NCI-H2171 treated with DMSO at 0.1 percent for 48 hours (cell line): ENCODE data around the gene RNASE1.
A peak's percentile ranks its signal among the peaks of the same experiment; 100 is the strongest.
"Not testable (repeated sequence)": the region's sequence is repeated elsewhere in the genome, so short reads cannot be mapped to it uniquely, and the experiment has no call there.

ENCODE experiments used
- DNase-seq: peaks from one replicate; lab custom pipeline; 2025; lab: John Stamatoyannopoulos, UW

RNASE1 gene

DNA sequence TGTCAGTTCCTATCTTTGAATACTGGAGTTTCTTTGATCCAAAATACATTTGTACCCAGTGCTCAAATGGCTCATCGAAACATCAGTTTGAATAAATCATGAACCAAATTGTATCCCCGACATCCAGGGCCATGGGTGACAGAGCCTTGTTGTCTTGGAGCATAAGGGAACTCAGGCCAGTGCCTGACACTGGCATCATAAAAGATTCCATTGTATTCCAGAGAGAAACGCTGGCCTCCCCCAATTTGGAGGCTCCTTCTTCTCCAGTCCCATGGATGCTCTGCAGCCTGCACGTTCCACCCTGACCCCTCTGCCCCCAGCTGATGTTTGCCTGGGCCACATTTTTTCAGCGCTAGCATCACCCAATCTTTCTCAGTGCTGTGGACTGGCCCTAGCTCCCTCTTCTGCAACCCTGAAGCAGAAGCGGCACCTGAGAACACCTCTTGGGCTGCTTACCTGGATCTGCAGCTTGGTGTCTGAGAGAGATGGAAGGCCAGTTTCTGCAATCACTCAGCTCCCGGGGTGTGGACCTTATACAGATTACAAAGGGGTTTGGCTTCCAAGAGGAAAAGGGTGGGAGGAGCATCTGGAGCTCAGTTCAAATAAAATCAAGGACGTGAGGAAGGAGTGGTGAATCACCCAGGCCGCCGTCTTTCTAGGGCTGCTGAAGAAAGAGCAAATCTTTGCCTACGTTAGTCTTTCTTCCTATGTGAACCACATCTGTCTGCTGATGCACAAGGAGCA is at the start of gene RNASE1:
Gene RNASE1 (minus strand): TSS at position 504 of the 744 bp plus-strand sequence. CDS start 776 bp downstream, outside the sequence.
- no peak for DNase-seq

DNA sequence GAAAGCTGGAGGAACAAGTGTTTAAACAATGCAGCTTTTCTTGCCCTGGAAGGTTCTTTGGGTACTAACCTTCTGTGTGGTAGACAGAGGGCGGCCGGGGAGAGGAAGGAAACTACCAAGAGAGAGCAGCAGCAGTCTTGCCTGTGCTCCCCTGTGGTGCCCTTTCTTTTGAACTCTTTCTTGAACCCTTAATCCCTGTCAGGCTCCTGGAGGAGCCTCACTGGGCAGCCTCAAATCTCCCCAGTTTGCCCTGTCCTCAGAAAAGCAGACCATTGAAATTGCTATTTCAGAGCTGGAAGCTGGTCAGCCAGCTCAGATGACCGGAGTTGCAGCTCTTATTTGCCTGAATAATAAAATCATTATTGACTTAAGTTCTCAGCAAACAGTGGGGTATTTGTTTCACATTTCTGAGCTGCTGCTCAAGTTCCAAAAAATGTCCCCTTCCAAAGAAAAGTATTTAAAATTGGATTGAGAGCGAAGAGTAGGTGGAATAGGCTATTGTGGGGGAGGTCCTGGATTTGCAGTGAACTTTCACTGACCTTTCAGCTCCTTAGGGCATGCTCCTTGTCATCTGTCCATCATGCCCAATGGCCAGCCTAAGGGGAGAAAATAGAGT is 46.4 kb upstream of the RNASE1 start:
- no peak for DNase-seq

DNA sequence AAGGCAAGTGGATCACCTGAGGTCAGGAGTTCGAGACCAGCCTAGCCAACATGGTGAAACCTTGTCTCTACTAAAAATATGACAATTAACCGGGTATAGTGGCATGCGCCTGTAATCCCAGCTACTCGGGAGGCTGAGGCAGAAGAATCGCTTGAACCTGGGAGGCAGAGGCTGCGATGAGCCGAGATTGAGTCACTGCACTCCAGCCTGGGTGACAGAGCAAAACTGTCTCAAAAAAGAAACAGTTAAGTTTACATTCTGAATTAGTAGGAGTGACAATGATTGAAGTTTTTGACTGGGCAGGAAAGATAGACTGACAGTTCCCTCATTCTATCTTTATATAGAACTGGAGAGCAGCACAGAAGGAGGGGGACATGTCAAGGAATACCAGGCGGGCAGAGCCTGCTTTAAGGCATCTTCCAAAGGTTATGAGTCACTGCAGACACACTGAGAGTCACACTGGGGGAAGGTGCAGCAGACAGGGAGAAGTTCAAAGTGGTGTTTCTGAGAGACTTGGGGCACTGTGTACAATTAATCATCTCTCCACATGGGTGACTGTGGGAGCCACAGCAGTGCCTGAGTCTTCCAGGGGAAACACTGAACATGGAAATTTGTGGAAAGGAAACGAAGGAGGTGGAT is 45.8 kb upstream of the RNASE1 start:
- no peak for DNase-seq

DNA sequence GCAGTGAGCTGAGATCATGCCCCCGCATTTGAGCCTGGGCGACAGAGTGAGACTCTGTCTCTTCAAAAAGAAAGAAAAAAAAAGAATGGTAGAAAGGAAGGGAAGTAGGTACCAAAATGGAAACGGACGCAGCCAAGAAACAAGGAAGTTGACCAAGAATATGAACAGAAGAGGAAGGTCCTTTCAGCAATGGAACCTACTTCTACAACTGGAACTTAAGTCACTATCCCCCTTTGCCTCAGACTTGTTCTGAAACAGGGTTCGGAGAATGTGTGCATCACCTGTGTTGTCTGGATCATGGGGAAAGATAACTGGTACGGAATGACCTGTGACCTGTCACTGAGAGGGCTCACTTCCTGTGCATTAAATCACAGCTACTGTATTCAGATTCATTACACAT is 43.9 kb upstream of the RNASE1 start:
- no peak for DNase-seq

DNA sequence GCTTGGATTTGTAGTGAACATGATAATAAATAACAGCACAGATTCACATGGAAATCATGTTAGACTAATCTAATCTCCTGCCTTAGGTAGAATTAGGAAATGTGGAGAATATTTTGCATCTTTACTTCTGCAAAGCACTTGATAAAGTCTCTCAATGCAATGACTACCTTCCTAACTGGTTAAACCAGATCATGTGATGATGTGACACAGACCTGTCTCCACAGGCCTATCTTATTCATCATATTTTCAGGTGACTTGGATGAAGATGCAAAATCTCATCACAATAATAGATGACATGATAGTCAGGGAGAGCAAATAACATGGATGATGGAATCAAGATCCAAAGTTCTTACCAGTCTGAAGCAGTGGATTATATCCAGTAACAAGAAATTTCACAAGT is 38.5 kb upstream of the RNASE1 start:
- DNase-seq = no peak

DNA sequence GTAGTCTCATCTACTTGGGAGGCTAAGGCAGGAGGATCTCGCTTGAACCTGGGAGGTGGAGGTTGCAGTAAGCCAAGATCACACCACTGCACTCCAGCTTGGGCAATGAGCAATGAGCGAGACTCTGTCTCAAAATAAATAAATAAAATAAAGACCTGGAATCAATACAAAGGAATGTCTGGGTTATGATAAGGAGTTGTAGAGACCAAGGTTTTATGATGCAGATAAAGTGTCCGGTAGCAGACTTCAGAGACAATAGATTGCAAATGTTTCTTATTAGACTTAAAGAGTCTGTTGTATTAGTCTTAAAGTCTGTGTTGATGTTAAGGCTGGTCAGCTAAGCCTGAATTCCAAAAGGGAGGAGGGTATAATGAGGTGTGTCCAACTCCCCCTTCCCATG is 35.2 kb upstream of the RNASE1 start:
- no peak for DNase-seq

DNA sequence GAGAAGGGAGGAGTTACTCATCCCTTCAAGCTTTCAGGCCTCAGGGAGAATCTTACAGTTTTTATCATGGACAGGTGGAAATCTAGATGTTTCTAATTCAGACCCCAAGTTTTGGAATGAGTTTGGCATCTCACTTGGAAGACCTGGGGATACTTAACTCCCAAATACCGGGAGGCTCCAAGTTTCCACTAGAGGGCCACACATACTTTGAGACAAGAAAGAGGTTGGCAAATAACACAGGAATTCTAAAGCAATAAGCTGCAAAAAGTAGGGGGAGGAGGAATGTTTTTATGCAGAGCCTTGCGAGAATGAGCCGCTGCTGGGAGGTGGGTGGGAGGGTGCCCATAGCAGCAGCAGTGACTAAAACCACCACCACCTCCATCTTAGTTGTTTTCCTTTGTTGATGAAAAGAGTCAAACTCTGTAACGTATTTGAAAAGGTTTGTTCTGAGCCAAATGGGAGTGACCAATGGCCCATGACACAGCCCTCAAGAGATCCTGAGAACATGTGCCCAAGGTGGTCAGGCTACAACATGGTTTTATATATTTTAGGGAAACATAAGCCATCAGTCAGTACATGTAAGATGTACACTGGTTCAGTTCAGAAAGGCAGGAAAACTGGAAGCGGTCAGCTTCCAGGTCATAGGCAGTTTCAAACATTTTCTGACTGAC is 34.2 kb upstream of the RNASE1 start:
- DNase-seq = no peak

DNA sequence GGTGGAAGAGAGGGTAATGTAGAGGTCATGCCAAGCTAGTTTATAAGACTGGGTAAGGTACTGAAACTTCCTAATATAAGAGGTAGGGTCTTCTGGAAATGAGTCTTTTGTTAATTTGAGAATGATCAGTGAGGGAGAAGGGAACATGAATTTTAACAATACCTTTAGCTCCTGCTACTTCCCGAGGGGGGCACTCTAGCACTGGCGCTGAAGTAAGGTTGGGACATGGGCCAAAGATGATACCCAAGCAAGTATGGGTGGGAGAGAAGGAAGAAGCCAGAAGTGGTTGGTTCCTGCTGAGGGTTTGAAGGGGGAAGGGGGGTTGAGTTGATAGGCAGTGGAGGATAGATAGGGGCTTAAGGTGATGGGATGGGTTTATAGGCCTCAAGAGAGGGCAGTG is 32.3 kb upstream of the RNASE1 start:
- DNase-seq = no peak

DNA sequence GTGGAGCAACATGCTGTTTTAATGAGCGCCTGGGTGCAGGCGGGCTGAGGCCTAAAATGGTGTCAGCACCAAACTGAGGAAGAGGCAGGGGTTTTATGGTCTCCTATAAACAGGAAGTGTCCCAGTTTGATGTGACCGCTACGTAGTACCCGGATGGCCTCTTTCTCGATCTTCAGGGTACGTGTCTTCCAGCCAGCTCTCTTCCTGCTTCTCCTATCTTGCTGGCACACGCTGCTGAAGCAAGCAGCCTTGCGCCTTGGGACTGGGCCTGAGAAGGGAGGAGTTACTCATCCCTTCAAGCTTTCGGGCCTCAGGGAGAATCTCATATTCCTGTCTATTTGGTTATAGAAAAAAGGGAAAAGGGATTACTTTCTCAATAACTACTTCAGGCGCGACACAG is 28.2 kb upstream of the RNASE1 start:
- no peak for DNase-seq

DNA sequence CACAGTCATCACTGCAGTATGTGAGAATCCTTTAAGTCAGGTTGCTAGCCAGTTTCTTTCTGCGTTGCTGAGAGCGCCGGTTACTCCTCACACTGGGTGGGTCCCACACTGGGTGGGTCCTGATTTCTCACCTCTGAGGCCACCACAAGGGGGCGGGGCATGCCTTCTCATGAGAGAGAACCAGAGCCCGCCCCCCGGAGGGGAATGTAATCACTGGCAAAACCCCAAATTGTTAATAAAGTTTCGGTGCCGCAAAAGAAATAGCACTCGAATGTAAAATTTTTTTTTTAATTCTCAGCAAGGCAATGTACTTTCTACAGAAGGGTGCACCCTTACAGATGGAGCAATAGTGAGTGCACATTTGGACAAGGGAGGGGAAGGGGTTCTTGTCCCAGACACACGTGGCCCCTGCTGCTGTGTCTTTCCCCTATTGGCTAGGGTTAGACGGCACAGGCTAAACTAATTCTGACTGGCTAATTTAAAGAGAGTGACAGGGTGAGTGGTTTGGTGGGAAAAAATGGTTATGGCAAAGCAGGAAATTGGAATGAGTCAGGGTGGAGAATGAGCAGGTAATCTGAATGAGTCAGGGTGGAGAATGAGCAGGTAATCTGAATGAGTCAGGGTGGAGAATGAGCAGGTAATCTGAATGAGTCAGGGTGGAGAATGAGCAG is 25.5 kb upstream of the RNASE1 start:
- DNase-seq = not testable (repeated sequence)

DNA sequence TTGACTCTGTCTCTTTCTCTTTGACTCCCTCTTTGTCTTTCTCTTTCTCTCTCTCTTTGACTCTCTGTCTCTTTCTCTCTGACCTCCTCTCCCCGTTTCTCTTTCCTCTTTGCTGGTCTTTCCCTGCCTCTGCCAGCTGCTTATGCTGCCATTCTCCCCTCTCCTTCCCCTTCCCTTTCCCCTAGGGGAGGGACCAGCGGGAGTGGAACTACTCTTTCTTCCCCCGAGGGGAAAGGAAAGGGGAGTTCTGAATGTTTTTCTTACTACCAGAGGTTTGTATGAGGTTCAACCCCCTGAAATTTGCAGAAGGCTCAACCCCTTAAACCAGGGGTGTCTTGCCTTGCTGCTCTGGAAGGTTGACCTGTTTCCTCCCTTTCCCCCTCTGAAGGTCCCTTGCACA is 24.7 kb upstream of the RNASE1 start:
- DNase-seq = no peak

DNA sequence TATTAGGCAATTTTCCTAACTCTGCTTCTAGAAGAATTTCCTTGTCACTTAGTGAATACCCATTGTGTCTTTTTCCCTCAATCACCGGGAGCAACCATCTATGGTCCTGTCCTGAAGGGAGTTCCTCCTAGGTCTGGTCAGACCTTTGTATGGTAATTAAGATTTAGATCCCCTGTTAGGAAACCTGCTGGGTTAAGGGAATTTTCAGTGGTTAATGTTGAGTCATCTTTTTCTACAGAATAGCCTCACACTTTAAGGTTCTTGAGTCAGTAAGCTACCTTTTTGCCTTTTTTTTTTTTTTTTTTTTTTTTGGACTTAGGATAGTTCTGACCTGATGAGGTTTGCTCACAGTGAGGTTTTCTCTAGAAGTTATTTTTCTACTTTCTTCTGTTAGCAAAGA is 24.0 kb upstream of the RNASE1 start:
- not testable (repeated sequence) for DNase-seq

DNA sequence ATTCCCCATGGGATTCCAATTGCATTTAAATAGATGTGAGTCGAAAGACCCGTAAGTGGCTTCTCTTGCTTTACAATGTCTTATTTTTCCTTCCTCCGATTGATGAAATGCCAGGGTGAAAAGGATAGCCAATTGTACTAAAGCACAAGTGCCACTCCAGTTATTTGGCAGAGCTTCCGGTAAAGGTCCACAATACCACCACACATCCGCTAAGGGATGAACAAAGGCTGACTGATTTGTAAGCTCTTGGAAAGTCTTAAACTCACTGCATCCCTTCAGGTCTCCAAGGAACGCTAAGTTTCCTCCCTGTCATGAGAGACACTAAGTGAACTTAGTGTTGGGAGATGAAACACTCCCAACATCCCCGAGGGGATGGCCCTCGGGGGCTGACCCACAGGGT is 21.2 kb upstream of the RNASE1 start:
- no peak for DNase-seq

DNA sequence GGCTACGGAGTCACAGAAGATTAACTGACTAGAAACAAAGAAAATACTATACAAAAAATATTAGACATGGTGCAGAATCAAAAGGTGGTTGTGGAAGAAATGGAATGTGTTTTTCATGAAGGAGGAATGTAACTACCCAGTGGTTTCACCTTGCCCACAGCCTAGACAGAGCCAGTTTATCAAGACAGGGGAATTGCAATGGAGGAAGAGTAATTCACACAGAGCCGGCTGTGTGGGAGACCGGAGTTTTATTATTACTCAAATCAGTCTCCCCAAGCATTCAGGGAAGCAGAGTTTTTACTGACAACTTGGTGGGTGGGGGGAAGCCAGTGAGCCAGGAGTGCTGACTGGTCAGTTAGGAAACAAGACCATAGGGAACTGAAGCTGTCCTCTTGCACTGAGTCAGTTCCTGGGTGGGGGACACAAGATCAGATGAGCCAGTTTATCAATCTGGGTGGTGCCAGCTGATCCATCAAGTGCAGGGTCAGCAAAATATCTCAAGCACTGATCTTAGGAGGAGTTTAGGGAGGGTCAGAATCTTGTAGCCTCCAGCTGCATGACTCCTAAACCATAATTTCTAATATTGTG is 19.0 kb upstream of the RNASE1 start:
- DNase-seq = not testable (repeated sequence)

DNA sequence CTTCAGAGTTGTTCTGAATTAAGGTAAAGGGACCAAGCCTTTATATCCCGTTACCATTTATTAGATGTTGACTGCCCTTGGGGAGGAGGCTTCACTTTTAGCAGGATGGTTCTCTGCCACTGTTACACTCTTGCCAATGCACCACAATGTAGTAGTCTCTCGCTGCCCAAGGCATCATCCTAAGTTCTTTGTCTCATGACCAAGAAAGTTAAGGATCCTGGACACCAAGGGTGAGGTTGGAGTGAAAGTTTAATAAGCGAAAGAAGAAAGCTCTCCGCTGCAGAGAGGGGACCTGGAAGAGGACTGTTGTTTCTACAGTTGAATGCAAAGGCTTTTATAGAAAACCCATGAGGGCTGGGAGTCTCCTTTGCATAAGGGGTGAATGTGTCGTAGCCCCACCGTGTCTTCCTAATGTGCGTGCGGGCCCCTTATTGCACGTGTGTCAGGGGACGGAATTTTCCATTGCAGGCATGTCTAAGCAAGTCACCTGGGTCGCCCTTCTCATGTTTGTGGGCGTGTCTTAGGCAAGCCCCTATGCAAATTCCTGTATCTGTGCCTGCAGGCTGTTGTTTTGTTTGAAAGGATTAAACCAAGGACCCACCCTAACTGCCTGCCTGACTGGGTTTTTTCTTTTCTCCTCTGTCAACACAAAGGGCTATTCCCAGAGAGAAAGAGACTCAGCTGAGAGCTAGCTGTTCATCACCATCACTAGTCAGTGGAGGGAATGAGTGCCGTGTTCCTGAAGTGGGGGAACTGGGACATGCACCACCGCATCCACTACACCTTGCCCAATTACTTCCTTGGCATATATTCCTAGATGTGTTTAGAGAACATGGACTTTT is 17.6 kb upstream of the RNASE1 start:
- DNase-seq = peak; percentile 36

DNA sequence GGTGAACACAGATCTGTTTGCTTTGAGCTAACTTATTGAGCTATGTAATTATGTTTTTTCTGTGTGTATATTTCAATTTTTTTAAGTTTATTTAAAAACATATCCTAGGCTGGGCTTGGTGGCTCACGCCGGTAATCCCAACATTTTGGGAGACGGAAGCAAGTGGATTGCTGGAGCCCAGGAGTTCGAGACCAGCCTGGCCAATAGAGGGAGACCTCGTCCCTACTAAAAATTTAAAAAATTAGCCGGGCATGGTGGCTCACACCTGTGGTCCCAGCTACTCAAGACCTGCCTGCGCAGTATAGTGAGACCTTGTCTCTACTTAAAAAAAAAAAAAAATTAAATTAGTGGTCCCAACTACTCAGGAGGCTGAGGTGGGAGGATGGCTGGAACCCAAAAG is 16.2 kb upstream of the RNASE1 start:
- no peak for DNase-seq

DNA sequence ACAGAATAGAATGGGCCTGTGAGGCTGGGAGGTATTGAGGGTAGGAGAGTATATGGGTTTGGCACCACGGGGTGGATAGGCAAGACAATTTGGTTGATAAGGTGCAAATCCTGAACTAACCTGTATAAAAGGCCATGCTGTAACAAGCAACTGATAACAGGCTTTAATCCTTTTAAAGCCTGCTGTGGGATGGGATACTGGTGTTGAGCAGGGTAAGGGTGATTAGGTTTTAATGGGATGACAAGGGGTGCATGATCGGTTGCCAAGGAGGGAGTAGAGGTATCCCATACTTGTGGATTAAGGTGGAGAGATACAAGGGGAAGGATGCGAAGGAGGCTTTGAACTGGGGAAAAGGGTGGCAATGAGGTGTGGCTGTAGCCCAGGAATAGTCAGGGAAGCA is 13.3 kb upstream of the RNASE1 start:
- DNase-seq = not testable (repeated sequence)

DNA sequence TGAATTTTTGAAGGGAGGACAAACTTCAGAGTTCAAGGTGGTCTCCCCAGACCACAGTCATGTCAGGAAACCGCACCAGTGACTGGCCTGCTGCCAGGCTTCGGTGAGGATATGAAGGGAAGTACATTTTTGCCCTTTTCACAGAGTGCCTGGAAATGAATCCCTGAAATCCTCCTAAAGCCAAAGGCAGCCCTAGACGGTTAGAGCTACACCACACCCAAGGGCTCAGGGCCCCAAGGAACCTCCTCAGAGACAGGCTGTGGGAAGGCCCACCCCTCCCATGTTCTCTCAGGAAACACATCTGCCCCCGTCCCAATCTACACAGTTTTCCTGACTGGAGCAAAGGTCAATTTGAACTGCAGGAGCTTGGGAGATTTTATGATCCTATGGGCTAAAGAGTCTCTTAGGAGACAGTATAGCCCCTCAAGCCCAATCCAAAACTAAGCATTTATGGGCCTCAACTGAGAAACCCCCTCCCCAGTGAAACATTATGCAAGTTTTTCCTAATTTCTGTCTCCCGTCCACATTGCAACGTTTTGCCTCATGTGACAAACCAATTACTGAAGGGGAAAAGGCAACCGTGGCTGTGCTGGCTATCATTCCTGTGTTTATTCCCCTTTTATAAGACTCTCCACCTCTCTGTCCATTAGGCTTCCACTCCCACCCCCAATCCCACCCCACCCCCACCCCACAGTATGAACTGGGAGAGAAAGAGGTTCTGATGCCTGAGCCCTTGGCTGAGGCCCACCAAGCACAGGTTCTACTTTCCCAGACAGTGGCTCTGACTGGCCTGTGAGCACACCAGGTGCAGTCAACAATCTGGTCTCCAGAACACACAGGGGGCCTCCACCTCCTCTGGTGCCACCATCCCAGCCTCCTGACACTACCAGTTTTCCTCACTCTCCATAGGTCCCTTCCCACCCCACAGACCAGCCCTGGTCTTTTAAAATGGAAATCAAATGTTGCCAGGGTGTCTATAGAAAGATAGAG is 9.6 kb upstream of the RNASE1 start:
- no peak for DNase-seq

DNA sequence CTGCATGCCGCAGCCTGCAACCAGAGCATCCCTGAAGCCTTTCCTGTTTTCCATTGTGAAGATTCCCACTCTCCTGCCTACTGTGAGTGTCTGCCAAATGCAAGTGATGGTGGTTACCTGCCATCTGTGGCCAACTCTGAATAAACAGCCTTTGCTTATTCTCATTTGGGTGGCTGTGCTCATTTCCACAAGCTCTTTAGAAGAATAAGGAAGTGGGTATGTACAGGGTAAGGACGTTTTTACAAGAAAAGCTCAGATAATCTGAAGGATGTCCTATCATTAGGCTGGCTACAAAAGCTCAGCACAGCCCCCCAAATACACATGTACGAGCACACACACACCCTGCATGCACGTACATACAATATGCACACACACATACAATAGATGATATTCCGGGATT is 7.3 kb upstream of the RNASE1 start:
- no peak for DNase-seq

DNA sequence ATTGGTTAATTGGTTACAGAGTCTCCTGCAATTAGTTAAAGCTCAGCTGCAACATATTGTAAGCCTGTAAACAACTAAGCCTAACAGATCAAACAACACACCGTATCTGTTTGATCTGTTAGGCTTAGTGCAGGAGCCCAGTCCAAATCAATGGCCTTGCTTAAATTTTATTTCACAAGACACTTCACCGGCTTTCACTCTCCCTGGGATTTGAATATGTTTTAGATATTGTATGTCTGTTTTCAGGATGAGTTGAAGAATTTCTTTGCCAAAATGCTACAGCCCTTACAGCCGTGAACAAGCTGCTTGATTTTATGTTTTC is 5.5 kb upstream of the RNASE1 start:
- DNase-seq = no peak
